ENCODE measurements around the gene FSHB. TPM values are rescaled to one million over a fixed set of nuclear protein-coding genes. Genes with fewer than 3 reads are reported as not detected.

Gene FSHB
- total and polyA plus RNA-seq, 2 of the 8 experiments (the other 6 are each of a cell fraction or from before 2014, with no cell fraction given): not detected

DNA sequence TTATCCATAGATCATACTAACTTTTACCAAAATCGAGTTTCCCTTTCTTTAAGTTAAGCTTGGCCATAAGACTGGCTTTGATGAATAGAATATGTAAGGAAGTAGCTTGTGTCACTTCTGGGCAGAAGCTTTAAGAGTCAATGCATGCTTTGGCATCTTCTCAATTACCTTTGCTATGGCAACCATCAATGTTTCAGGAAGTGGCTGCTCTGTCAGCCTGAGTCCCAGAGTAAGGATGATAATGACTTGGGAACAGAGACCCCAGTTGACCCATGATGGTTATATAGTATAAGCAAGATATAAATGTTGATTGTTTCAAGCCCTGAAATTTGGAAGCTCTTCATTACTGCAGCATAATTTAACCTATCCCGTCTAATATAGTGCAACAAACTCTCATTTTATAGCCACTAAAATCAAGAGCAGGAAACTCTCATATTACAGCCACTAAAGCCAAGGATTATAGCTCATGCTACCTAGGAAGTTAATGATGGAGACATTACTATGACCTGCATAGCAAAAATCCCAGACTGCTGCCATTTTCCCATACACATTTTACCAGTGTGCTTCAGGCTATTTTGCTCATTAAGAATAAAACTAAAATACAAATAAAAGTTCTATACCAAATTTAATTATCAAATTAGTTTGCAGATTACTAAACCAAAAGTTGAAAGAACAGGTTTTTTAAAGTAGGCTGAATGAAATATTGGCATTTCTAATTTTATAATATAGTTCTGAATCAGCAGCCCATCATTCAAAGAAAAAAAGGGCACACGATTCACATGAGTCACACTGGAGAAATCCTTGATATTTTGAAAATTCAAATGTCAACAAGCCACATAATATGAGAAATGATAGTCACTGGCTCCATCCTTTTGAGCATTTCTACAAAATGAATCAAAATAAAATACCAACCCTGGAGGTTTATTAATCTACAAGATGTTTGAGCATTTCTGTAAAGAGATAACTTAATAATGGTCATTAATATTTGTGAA, 23.8 kb downstream of the FSHB start:
- Histone ChIP-seq H3K23ac (ENCODE audit: insufficient read length) (no peak overlapping the region), H4K8ac (ENCODE audit: extremely low read depth, insufficient read depth, low read length) (no peak overlapping the region), H3K14ac (ENCODE audit: insufficient read length) (no peak overlapping the region), H3K4me3 (ENCODE audit: extremely low read depth in 1 of 4, insufficient read depth in 2 of 4, low read depth in 3 of 4, low read length in 4 of 4) (no peak overlapping the region), H4K91ac (replicated peaks; ENCODE audit: insufficient read length, low read length) (no peak overlapping the region), H2BK5ac (ENCODE audit: low read depth, low read length) (no peak overlapping the region), H2AK5ac (ENCODE audit: low read depth, low read length) (no peak overlapping the region), H3K79me2 (ENCODE audit: control insufficient read depth in 1 of 2, insufficient read depth in 2 of 2, low read length in 2 of 2) (no peaks in the 10 kb centered on the region), H2BK12ac (ENCODE audit: low read depth, low read length) (no peak overlapping the region), H2BK15ac (ENCODE audit: low read length) (no peak overlapping the region), H4K5ac (ENCODE audit: insufficient read length, low read depth, low read length) (no peak overlapping the region), H3K23me2 (ENCODE audit: low read depth, low read length) (no peaks in the 10 kb centered on the region), H3K27me3 (replicated peaks in 1 of 4; ENCODE audit: control insufficient read depth in 3 of 4, extremely low read depth in 1 of 4, insufficient read depth in 3 of 4, low read length in 3 of 4) (no peaks in the 10 kb centered on the region), H2BK120ac (replicated peaks; ENCODE audit: low read depth, low read length) (no peak overlapping the region), H3K4me1 (replicated peaks in 1 of 4; ENCODE audit: control insufficient read depth in 3 of 4, insufficient read depth in 4 of 4, low read length in 3 of 4) (no peaks in the 10 kb centered on the region), H3K4me2 (ENCODE audit: insufficient read depth in 1 of 2, low read depth in 2 of 2, low read length in 2 of 2) (no peak overlapping the region), H3K18ac (ENCODE audit: extremely low read depth, low read length) (no peak overlapping the region), H3K56ac (replicated peaks; ENCODE audit: insufficient read length, low read depth, low read length) (no peak overlapping the region), H4K20me1 (replicated peaks in 1 of 2; ENCODE audit: control insufficient read depth in 1 of 2, insufficient read depth in 2 of 2, low read length in 2 of 2) (no peaks in the 10 kb centered on the region), H3K36me3 (ENCODE audit: control insufficient read depth in 2 of 4, insufficient read depth in 4 of 4, low read length in 3 of 4) (no peaks in the 10 kb centered on the region), H2AFZ (ENCODE audit: low read length) (no peak overlapping the region), H3K9ac (replicated peaks in 1 of 4; ENCODE audit: extremely low read depth in 1 of 4, low read depth in 3 of 4, low read length in 3 of 4) (no peak overlapping the region), H3K27ac (ENCODE audit: low read depth, low read length) (no peak overlapping the region), H3K9me3 (ENCODE audit: insufficient read depth in 2 of 2, low read depth in 1 of 2, low read length in 1 of 2) (no peaks in the 10 kb centered on the region), H2BK20ac (ENCODE audit: low read length) (no peak overlapping the region), H3K4ac (replicated peaks; ENCODE audit: insufficient read length, low read depth, low read length) (no peak overlapping the region), H3K79me1 (ENCODE audit: low read depth, low read length) (no peaks in the 10 kb centered on the region)
- POLR2A ChIA-PET (ENCODE audit: partially characterized antibody): no interaction called here
- DNase-seq (ENCODE audit: low read depth in 1 of 2, low spot score in 2 of 2) (no peak), FAIRE-seq (no peak)
- TF ChIP-seq SIN3A (conservative IDR thresholded peaks at IDR 0.05 in 1 of 2, IDR thresholded peaks at IDR 0.05 in 1 of 2; ENCODE audit: low read depth in 1 of 2, low read length in 2 of 2): no peak
- 70% methylated on average over 3 of the region's 3 CpGs; no CpG with 5 or more reads in 1 of the 2 experiments for WGBS, 2 experiments (ENCODE audit: extremely low coverage in 1 of 2, insufficient coverage in 1 of 2, insufficient read length in 1 of 2, insufficient replicate concordance in 2 of 2, low coverage in 1 of 2, low lambda C conversion rate in 2 of 2, missing lambda C conversion rate in 1 of 2)
- CTCF ChIA-PET (ENCODE audit: partially characterized antibody): interaction anchor here (1.3 kb wide), 1 partner anchor 13 kb away, joined by 11 read pairs; no protein-coding TSS in a partner anchor

All from H1 (cell line).